ENCODE data around the gene XYLT1.

GRCh38 chr16:17470908-17471718 is at the start of gene XYLT1:
- TF ChIP-seq POLR2A (IDR thresholded peaks at IDR 0.05) (no peak), CTCF (IDR thresholded peaks at IDR 0.05) (no peak)

Data from vagina (tissue), 2 donors.